HG03521 (cell line): ENCODE results near the gene FASTK.
"Not testable (repeated sequence)": the region's sequence is repeated elsewhere in the genome, so short reads cannot be mapped to it uniquely, and the experiment has no call there.

Source experiments
- ATAC-seq: cut with Tn5 transposase; IDR thresholded peaks from one replicate; pipeline ENCODE4 v1.9.1; 2021; ENCODE audit warnings: mild to moderate bottlenecking, moderate library complexity; ENCODE audit not compliant: unreplicated experiment

Gene FASTK

GRCh38 chr7:151032936-151033863 is 47.4 kb downstream of the FASTK start:
- ATAC-seq = no peak

GRCh38 chr7:151031011-151031410 is 49.6 kb downstream of the FASTK start:
- no peak for ATAC-seq

GRCh38 chr7:151028948-151029501 is 51.6 kb downstream of the FASTK start:
- ATAC-seq = no peak

GRCh38 chr7:151028131-151028947 is 52.3 kb downstream of the FASTK start, which contains the start of gene ABCB8:
ABCB8 (plus strand) TSS chr7:151028450; CDS start chr7:151028516, 66 bp downstream.
- ATAC-seq = peak; percentile 96

- not testable (repeated sequence) for ATAC-seq
These were observed 52.9 kb downstream of the FASTK start for GRCh38 chr7:151027728-151028130.

- not testable (repeated sequence) for ATAC-seq
These were observed 53.6 kb downstream of the FASTK start for GRCh38 chr7:151026771-151027727.
